Esophagus (tissue), 2 donors: ENCODE results near the gene MT1E. TPM values are rescaled to one million over a fixed set of nuclear protein-coding genes. Genes with fewer than 3 reads are reported as not detected.
A peak's percentile ranks its signal among the peaks of the same experiment; 100 is the strongest.
"Not testable (repeated sequence)": the region's sequence is repeated elsewhere in the genome, so short reads cannot be mapped to it uniquely, and the experiment has no call there.

ENCODE experiments used
- H3K27ac ChIP-seq, 2 donors: one replicate each; pipeline ENCODE4 v1.5.1; 2013; ENCODE audit warnings: low read depth in 2 of 2, mild to moderate bottlenecking in 2 of 2, inconsistent platforms in 1 of 2, low read length in 1 of 2, moderate library complexity in 1 of 2
- H3K27me3 ChIP-seq, 2 donors: one replicate each; pipeline ENCODE4 v1.6.1; 2013; ENCODE audit warnings: low read length in 2 of 2, control low read depth in 1 of 2, mild to moderate bottlenecking in 1 of 2; ENCODE audit not compliant: insufficient read depth in 2 of 2, control insufficient read depth in 1 of 2
- H3K36me3 ChIP-seq, 2 donors: one replicate each; pipeline ENCODE4 v1.6.1; 2013; ENCODE audit warnings: low read length in 1 of 2; ENCODE audit not compliant: control insufficient read depth in 2 of 2, insufficient read depth in 2 of 2
- H3K4me1 ChIP-seq, 2 donors: one replicate each; pipeline ENCODE4 v1.6.1; 2013; ENCODE audit warnings: low read length in 1 of 2; ENCODE audit not compliant: control insufficient read depth in 2 of 2, insufficient read depth in 2 of 2
- H3K4me3 ChIP-seq, 2 donors: one replicate each; pipeline ENCODE4 v1.5.1; 2013; ENCODE audit warnings: low read length in 2 of 2, mild to moderate bottlenecking in 2 of 2, low read depth in 1 of 2, moderate library complexity in 1 of 2
- H3K9me3 ChIP-seq, 2 donors: one replicate each; pipeline ENCODE4 v1.6.1; 2013; ENCODE audit warnings: mild to moderate bottlenecking in 2 of 2, low read depth in 1 of 2, low read length in 1 of 2, moderate library complexity in 1 of 2; ENCODE audit not compliant: control insufficient read depth in 2 of 2, insufficient read depth in 1 of 2
- WGBS, 2 donors: extraction: QIAGEN DNeasy Blood & Tissue Kit; methylation state at CpG; one replicate each; pipeline ENCODE4 v1.1.7; 2013; 5-methylcytosine and 5-hydroxymethylcytosine counted together
- polyA plus RNA-seq, 2 donors: library from polyadenylated mRNA; stranded (reverse); fragments of 200-250 nt; gene quantifications; one replicate each; pipeline ENCODE4 v1.2.3, GENCODE V29; 2013
- donor health status: healthy with polysubstance abuse.
- donor health status: Bipolar disorder and iron deficiency.

MT1E gene
- polyA plus RNA-seq, result 100 to 1,000 TPM; 232 to 268 TPM

DNA sequence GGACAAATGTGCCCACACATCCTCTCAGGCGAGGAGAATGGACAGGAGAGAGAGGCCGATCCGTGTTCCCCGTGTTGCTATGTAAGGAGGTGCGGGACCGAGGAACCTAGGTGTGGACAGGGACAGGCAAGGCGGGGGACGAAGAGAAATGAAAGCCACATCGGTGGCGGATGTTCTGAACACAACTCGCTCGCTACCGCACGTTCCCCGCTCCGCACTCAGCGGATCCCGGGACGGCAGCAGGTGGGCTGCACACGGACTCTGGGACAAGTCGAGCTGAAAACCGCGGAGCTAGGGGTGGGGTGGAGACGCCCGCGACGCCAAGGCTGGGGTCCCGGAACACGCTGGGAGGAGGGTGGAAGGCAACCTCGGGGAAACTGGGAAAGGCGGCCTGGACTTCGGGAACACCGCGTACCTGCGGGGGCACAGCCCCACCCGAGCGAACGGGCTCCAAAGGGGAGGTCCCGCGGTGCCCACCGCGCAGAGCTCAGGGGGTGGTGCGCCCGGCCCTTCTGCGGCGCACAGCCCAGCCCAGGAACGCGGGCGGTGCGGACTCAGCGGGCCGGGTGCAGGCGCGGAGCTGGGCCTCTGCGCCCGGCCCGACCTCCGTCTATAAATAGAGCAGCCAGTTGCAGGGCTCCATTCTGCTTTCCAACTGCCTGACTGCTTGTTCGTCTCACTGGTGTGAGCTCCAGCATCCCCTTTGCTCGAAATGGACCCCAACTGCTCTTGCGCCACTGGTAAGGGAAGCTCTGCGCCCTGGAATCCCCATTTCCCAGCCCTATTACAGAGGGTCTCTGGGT lies at the start of gene MT1E:
MT1E (plus strand) TSS at position 642 of the 803 bp plus-strand sequence; CDS start at position 713, 71 bp downstream.
- Histone ChIP-seq H3K4me1 (no peaks in the 10 kb centered on the region), H3K4me3 (peak within 1 kb of the TSS; percentile 64 to 68), H3K9me3 (no peaks in the 10 kb centered on the region), H3K36me3 (no peaks in the 10 kb centered on the region), H3K27ac (peak within 1 kb of the TSS; percentile 78 to 92), H3K27me3 (no peaks in the 10 kb centered on the region)
- 2 to 11% methylated on average over 60 to 62 of the region's 62 CpGs for whole genome bisulfite sequencing, 2 donors

DNA sequence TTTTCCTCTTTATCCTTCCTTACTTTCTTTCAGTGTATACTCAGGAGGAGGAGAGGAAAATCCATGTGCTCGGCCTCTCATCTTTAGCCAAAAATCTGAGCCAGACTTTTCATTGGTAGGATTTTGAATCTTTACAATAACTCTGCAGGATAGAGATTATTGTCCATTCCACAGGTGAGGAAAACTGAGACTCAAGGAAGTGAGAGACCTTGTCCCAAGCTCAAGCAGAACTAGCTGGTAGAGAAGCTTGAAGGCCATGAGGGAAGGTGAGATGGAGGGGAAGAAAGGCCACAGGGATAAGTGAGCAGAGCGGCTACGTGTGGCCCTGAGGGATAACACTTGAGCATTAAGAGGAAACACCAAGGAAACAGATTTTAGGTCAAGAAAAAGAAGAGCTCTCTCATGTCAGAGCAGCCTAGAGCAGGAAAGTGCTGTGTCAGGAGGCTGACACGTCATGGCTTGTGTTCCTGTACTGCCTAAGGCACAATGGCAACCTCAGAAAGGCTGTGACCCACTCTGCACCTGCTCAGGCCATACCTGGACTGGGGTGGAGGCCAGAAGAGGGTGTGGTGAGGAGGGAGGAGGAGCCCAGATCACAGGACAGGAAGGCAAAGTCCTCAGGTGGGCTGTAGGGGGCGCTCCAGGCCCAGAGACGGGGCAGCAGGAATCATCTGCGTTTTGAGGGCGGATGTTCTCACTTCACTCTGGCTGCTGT lies 48.8 kb upstream of the MT1E start:
- WGBS, 2 donors, result 22 to 25% methylated on average over 8 of the region's 8 CpGs
- Histone ChIP-seq H3K4me3 (no peak overlapping the region), H3K27ac (peak overlapping the region; percentile 32 to 76), H3K9me3 (no peaks in the 10 kb centered on the region), H3K27me3 (no peaks in the 10 kb centered on the region), H3K4me1 (peaks cover 0 to 4% of the 10 kb centered on the region in 2 donors), H3K36me3 (no peaks in the 10 kb centered on the region)

DNA sequence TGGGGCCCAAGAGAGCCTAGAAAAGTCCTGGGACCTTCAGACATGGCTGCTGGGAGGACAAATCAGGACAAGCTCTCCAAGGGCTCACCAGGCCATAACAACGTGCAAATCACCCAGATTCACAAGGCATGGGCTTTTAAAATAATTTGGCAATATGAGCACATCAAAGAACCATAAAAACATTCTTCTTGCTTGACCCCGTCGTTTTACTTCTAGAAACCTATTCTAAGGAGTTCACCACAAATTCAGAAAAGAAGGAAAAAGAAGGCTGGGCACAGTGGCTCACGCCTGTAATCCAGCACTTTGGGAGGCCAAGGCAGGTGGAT lies 48.3 kb upstream of the MT1E start:
- Histone ChIP-seq H3K27ac (no peak overlapping the region), H3K4me3 (no peak overlapping the region), H3K36me3 (no peaks in the 10 kb centered on the region), H3K27me3 (no peaks in the 10 kb centered on the region), H3K4me1 (peaks cover 0 to 4% of the 10 kb centered on the region in 2 donors), H3K9me3 (no peaks in the 10 kb centered on the region)
- 61 to 74% methylated on average over 4 of the region's 4 CpGs for WGBS, 2 donors

DNA sequence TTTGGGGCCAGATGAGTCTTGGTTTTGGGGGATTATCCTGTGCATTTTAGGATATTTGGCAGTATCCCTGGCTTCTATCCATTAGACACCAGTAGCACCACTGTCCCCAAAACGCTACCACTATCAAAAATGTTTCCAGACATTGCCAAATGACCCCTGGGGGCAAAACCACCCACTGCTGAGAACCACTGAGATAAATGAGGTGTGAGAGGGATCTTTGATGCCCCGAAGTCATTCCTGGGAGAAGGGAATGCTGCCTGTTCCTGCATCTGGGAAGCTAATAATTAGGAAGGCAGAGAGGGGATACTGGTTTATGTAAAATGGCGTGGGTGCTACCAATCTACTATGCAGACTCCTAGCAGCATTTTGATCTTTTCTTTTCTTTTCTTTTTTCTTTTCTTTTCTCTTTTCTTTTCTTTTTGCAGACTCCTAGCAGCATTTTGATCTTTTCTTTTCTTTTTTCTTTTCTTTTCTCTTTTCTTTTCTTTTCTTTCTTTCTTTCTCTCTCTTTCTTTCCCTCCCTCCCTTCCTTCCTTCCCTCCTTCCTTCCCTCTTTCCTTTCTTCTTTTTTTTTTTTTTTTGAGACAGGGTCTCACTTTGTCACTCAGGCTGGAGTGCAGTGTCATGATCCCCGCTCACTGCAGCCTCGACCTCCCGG lies 45.1 kb upstream of the MT1E start:
- Histone ChIP-seq H3K27ac (no peak overlapping the region), H3K9me3 (no peaks in the 10 kb centered on the region), H3K4me3 (no peak overlapping the region), H3K36me3 (no peaks in the 10 kb centered on the region), H3K4me1 (peaks cover 0 to 4% of the 10 kb centered on the region in 2 donors), H3K27me3 (no peaks in the 10 kb centered on the region)
- WGBS, 2 donors, result 80 to 81% methylated on average over 6 of the region's 6 CpGs

DNA sequence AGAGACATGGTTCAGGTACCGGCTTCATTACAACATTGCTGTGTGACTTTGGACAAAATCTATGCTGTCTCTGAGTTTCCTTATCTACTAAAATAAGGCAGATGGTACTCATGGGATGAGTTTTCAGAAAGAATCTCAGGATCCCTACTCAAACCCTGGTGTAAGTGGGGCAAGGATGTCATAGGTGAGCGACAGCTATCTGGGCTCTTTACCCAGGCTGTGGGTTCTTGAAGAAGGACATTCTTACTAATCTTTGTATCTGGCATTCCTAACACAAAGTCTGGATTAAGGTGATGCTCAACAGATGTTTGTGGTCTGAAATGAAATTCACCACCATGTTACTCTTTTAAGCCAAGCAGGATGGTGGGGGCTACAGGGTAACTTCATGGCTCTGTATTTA lies 42.7 kb upstream of the MT1E start:
- H3K9me3 ChIP-seq, H3K4me1 ChIP-seq, H3K4me3 ChIP-seq, H3K36me3 ChIP-seq, H3K27me3 ChIP-seq, H3K27ac ChIP-seq: not testable (repeated sequence)
- WGBS, 2 donors, result 98 to 100% methylated on average over 2 of the region's 2 CpGs

DNA sequence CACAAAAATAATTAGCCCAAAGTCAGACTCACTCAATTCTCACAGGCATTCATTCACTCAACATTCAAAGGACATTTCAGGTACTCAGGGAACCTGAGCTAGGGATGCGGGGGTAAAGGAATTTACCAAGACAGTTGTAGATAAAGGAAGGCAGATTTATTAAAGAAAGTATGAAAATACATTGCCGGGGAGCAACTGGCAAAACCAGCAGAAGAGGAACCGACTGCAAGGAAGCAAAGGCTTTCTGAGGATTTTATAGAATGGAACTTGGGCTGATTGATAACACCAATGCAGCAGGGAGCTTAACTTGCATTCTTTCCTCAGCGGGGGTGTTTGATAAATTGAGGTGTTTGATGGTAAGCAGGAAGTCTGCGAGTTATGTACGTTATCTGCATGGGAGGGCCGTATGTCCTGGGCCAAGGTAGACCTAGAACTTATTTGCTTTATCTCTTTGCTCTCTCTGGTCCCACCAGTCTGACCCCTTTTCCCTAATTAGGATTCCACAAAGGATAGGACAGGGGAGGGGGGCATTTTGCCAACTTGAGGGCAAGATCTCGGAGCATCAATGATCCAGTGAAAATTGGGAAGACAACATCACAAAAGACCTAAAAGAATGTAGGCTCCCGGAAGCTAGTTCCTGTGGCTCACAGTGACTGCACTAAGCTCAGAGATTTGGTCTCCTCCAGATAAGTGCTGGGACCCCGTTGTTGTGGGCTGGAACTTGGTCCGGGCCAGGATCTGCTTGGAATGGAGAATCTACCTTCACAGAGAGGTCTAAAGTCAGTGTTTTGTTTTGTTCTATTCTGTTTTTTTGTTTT lies 42.0 kb upstream of the MT1E start:
- H3K4me3 ChIP-seq, result no peak overlapping the region
- H3K27me3 ChIP-seq, result no peaks in the 10 kb centered on the region
- no peak overlapping the region for H3K27ac ChIP-seq
- H3K9me3 ChIP-seq, result no peaks in the 10 kb centered on the region
- no peaks in the 10 kb centered on the region for H3K36me3 ChIP-seq
- WGBS, 2 donors, result 69 to 79% methylated on average over 11 of the region's 11 CpGs
- H3K4me1 ChIP-seq, result no peaks in the 10 kb centered on the region

DNA sequence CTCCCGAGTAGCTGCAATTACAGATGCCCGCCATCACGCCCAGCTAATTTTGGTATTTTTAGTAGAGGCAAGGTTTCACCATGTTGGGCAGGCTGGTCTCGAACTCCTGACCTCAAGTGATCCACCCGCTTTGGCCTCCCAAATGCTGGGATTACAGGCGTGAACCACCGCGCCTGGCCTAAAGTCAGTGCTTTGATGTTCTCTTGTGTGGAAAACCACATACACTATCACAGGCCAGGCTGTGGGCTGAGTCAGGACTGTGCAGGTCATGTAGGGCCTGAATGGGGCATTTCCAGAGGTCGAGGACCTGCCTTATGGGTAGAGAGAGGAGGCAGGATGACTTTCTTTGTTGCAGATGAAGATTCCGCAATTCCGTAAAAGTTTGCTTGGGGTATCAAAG lies 41.3 kb upstream of the MT1E start:
- Histone ChIP-seq H3K27me3 (peaks cover 0 to under 1% of the 10 kb centered on the region in 2 donors), H3K4me1 (peaks cover 3 to 4% of the 10 kb centered on the region in 2 donors), H3K27ac (no peak overlapping the region), H3K36me3 (no peaks in the 10 kb centered on the region), H3K4me3 (no peak overlapping the region), H3K9me3 (no peaks in the 10 kb centered on the region)
- 85 to 90% methylated on average over 11 of the region's 11 CpGs for WGBS, 2 donors

DNA sequence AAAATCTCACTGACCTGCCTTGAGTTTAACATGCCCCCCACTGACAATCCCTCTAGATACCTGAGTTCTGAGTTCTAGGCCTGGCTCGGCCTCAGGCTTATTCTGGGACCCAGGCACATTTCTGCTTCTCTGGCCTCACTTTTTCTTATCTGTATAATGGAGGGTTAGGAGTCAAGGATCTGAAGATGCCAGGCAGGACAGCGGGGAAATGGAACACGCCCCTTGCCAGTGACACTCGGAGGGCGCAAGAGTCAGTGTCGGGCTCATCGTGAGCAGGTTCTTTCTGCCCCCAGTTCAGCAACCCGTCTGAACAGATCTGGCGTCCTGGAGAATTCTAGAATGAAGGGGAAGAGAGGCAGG lies 36.8 kb upstream of the MT1E start:
- no peak overlapping the region for H3K27ac ChIP-seq
- WGBS, 2 donors, result 36 to 39% methylated on average over 9 of the region's 9 CpGs
- peaks cover 7 to 8% of the 10 kb centered on the region in 2 donors for H3K4me1 ChIP-seq
- H3K36me3 ChIP-seq, result no peaks in the 10 kb centered on the region
- H3K27me3 ChIP-seq, result peaks cover 0 to 3% of the 10 kb centered on the region in 2 donors
- no peaks in the 10 kb centered on the region for H3K9me3 ChIP-seq
- peak overlapping the region in 1 of 2 donors; percentile 47 for H3K4me3 ChIP-seq
